HepG2 (cell line): ENCODE results near the gene NECTIN2. TPM values are rescaled to one million over a fixed set of nuclear protein-coding genes. Genes with fewer than 3 reads are reported as not detected.
A peak's percentile ranks its signal among the peaks of the same experiment; 100 is the strongest.

ENCODE experiments used
- BHLHE40 ChIP-seq: IDR thresholded peaks from 2 replicates; pipeline ENCODE4 v1.6.1; 2011; ENCODE audit warnings: low read length, improper control_type of control experiment
- CERS6 ChIP-seq: sonication (generic); formaldehyde crosslinking; IDR thresholded peaks from 2 replicates; pipeline ENCODE4 v1.5.0; 2020; ENCODE audit warnings: missing genetic modification reagents
- CREM ChIP-seq, 2 experiments: sonication (generic) in 1 of 2; formaldehyde crosslinking in 1 of 2; IDR thresholded peaks; 2 replicates each; pipeline versions ENCODE4 v1.4.0 to v1.6.1; 2016 to 2020; ENCODE audit warnings: antibody characterized with exemption in 1 of 2, mild to moderate bottlenecking in 1 of 2, missing genetic modification reagents in 1 of 2
- DR1 ChIP-seq: sonication (generic); formaldehyde crosslinking; IDR thresholded peaks from 2 replicates; pipeline ENCODE4 v1.8.0; 2021; ENCODE audit warnings: mild to moderate bottlenecking, missing genetic modification reagents, inconsistent platforms
- FOXP4 ChIP-seq: sonication (generic); formaldehyde crosslinking; IDR thresholded peaks from 2 replicates; pipeline ENCODE4 v1.4.0; 2020; ENCODE audit warnings: missing genetic modification reagents
- GABPB1 ChIP-seq: IDR thresholded peaks from 2 replicates; pipeline ENCODE4 v1.6.1; 2016; ENCODE audit warnings: mild to moderate bottlenecking, missing genetic modification reagents, moderate library complexity, missing compliant biosample characterization
- GFI1 ChIP-seq: sonication (generic); formaldehyde crosslinking; IDR thresholded peaks from 2 replicates; pipeline ENCODE4 v1.5.0; 2020; ENCODE audit warnings: missing genetic modification reagents, mild to moderate bottlenecking, borderline replicate concordance
- NFE2L1 ChIP-seq: sonication (generic); formaldehyde crosslinking; IDR thresholded peaks from 2 replicates; pipeline ENCODE4 v1.4.0; 2020; ENCODE audit warnings: missing genetic modification reagents, mild to moderate bottlenecking, borderline replicate concordance
- PRDM4 ChIP-seq: sonication (generic); formaldehyde crosslinking; IDR thresholded peaks from 2 replicates; pipeline ENCODE4 v1.9.0; 2021; ENCODE audit warnings: missing genetic modification reagents, borderline replicate concordance
- SNAI1 ChIP-seq: sonication (generic); formaldehyde crosslinking; IDR thresholded peaks from 2 replicates; pipeline ENCODE4 v1.5.0; 2020; ENCODE audit warnings: mild to moderate bottlenecking, missing genetic modification reagents, borderline replicate concordance
- TFDP2 ChIP-seq: sonication (generic); formaldehyde crosslinking; IDR thresholded peaks from 2 replicates; pipeline ENCODE4 v1.4.0; 2020; ENCODE audit warnings: missing genetic modification reagents
- ZBTB46 ChIP-seq: sonication (generic); formaldehyde crosslinking; IDR thresholded peaks from 2 replicates; pipeline ENCODE4 v1.4.0; 2020; ENCODE audit warnings: mild to moderate bottlenecking, missing genetic modification reagents, borderline replicate concordance
- ZFAT ChIP-seq: sonication (generic); formaldehyde crosslinking; conservative IDR thresholded peaks from 2 replicates; pipeline ENCODE4 v1.8.1; 2023; ENCODE audit warnings: missing genetic modification reagents, inconsistent platforms
- ZMYM3 ChIP-seq: sonication (generic); formaldehyde crosslinking; IDR thresholded peaks from 2 replicates; pipeline ENCODE4 v1.5.1; 2020; ENCODE audit warnings: mild to moderate bottlenecking, missing genetic modification reagents
- ZNF513 ChIP-seq: sonication (generic); formaldehyde crosslinking; conservative IDR thresholded peaks from 2 replicates; pipeline ENCODE4 v1.5.0; 2020; ENCODE audit warnings: missing genetic modification reagents
- ZNF576 ChIP-seq: sonication (generic); formaldehyde crosslinking; IDR thresholded peaks from 2 replicates; pipeline ENCODE4 v1.4.0; 2020; ENCODE audit warnings: mild to moderate bottlenecking, missing genetic modification reagents
- ZSCAN29 ChIP-seq: sonication (generic); formaldehyde crosslinking; conservative IDR thresholded peaks from 2 replicates; pipeline ENCODE4 v1.4.0; 2020; ENCODE audit warnings: mild to moderate bottlenecking, missing genetic modification reagents
- polyA plus RNA-seq, 8 experiments: library from polyadenylated mRNA; depleted of rRNA in 3 of 8; stranded (reverse) in 7 of 8; unstranded in 1 of 8; fragments of >200 nt; fragmentation: Illumina TruSeq in 4 of 8; extraction: Trizol in 4 of 8; gene quantifications; 2 replicates each; pipeline versions ENCODE4 v1.2.1 to v1.2.3, GENCODE V29; 2011 to 2016; ENCODE audit warnings: low read depth in 4 of 8, missing spikeins in 1 of 8, mixed read lengths in 1 of 8; ENCODE audit not compliant: insufficient read depth in 1 of 8
- total RNA-seq, 5 experiments: library from RNA; depleted of rRNA; stranded (reverse); fragments of >200 nt; fragmentation: Illumina TruSeq; extraction: Trizol; gene quantifications; 2 replicates each; pipeline ENCODE4 v1.2.3, GENCODE V29; 2016; ENCODE audit warnings: low read depth in 1 of 5

The NECTIN2 gene
- total and polyA plus RNA-seq, 2 of the 13 experiments (the other 11 are each of a cell fraction or from before 2014, with no cell fraction given): 75.4 to 114 TPM

- TF ChIP-seq ZFAT (CRISPR knock-in tag) (no peak), ZMYM3 (CRISPR knock-in tag) (no peak), DR1 (CRISPR knock-in tag) (peak; percentile 84), BHLHE40 (no peak), TFDP2 (no peak), GABPB1 (peak; percentile 45), ZNF576 (CRISPR knock-in tag) (no peak), CERS6 (no peak), SNAI1 (no peak; the same call in 1 of the 2 replicates), FOXP4 (CRISPR knock-in tag) (0 out of 2 replicates have a peak, but pooled peaks have one; percentile 4), ZSCAN29 (0 out of 2 replicates have a peak, but pooled peaks have one; percentile 54), PRDM4 (CRISPR knock-in tag) (no peak), GFI1 (CRISPR knock-in tag) (peak; percentile 45; the same call in 1 of the 2 replicates), NFE2L1 (CRISPR knock-in tag) (no peak), ZNF513 (CRISPR knock-in tag) (no peak), ZBTB46 (CRISPR knock-in tag) (peak; percentile 83; the same call in 1 of the 2 replicates), CREM (IDR thresholded peaks at IDR 0.05) (peak; percentile 22; the same call in 1 of the 2 replicates), CREM (CRISPR knock-in tag; IDR thresholded peaks at IDR 0.05) (no peak)
Measured at GRCh38 chr19:44905437-44906160, 59.5 kb downstream of the NECTIN2 start, which contains the start of gene APOE (continued).
